ENCODE data around the gene SUCLG1.
"Not testable (repeated sequence)": the region's sequence is repeated elsewhere in the genome, so short reads cannot be mapped to it uniquely, and the experiment has no call there.

The SUCLG1 gene

GRCh38 chr2:84459018-84459943 is at the start of gene SUCLG1:
SUCLG1 (minus strand) TSS chr2:84459280; CDS start chr2:84459269, 11 bp downstream.
- DNase-seq = peak; percentile 45

GRCh38 chr2:84498150-84498799 is 39.2 kb upstream of the SUCLG1 start:
- DNase-seq = no peak

GRCh38 chr2:84497285-84497684 is 38.2 kb upstream of the SUCLG1 start:
- DNase-seq = no peak

GRCh38 chr2:84496386-84496785 is 37.3 kb upstream of the SUCLG1 start:
- DNase-seq = no peak

- no peak for DNase-seq
Observed at GRCh38 chr2:84495539-84496146, 36.6 kb upstream of the SUCLG1 start.

- no peak for DNase-seq
Observed at GRCh38 chr2:84494070-84494469, 35.0 kb upstream of the SUCLG1 start.

- DNase-seq = no peak
Observed at GRCh38 chr2:84493514-84493913, 34.4 kb upstream of the SUCLG1 start.

- no peak for DNase-seq
Observed at GRCh38 chr2:84492571-84492970, 33.5 kb upstream of the SUCLG1 start.

- DNase-seq = no peak
Observed at GRCh38 chr2:84491741-84492140, 32.7 kb upstream of the SUCLG1 start.

GRCh38 chr2:84491256-84491655 is 32.2 kb upstream of the SUCLG1 start:
- no peak for DNase-seq

- DNase-seq = no peak
Observed at GRCh38 chr2:84487298-84487996, 28.4 kb upstream of the SUCLG1 start.

GRCh38 chr2:84486441-84487115 is 27.5 kb upstream of the SUCLG1 start:
- no peak for DNase-seq

- no peak for DNase-seq
Observed at GRCh38 chr2:84483320-84483719, 24.2 kb upstream of the SUCLG1 start.

GRCh38 chr2:84482603-84483002 is 23.5 kb upstream of the SUCLG1 start:
- DNase-seq = no peak

- DNase-seq = no peak
Observed at GRCh38 chr2:84481702-84482101, 22.6 kb upstream of the SUCLG1 start.

- DNase-seq = no peak
Observed at GRCh38 chr2:84478867-84479266, 19.8 kb upstream of the SUCLG1 start.

GRCh38 chr2:84477886-84478285 is 18.8 kb upstream of the SUCLG1 start:
- no peak for DNase-seq

- no peak for DNase-seq
Observed at GRCh38 chr2:84474176-84474575, 15.1 kb upstream of the SUCLG1 start.

- no peak for DNase-seq
Observed at GRCh38 chr2:84472856-84473565, 13.9 kb upstream of the SUCLG1 start.

GRCh38 chr2:84472423-84472822 is 13.3 kb upstream of the SUCLG1 start:
- DNase-seq = not testable (repeated sequence)

- DNase-seq = no peak
Observed at GRCh38 chr2:84467389-84467788, 8.3 kb upstream of the SUCLG1 start.

- no peak for DNase-seq
Observed at GRCh38 chr2:84461310-84461709, 2.2 kb upstream of the SUCLG1 start.

Data from 8988T (cell line).